Activated naive CD8-positive, alpha-beta T cell treated with anti-CD3 and anti-CD28 coated beads for 36 hours (primary cell): ENCODE results near the gene GUCY2D. TPM values are rescaled to one million over a fixed set of nuclear protein-coding genes. Genes with fewer than 3 reads are reported as not detected.
"Not testable (repeated sequence)": the region's sequence is repeated elsewhere in the genome, so short reads cannot be mapped to it uniquely, and the experiment has no call there.

Experiments
- DNase-seq: peaks from one replicate; pipeline ENCODE4 v3.0.0; 2021
- H3K27ac Mint-ChIP-seq: one replicate; pipeline ENCODE4 v1.8.0; 2022; ENCODE audit warnings: mild to moderate bottlenecking, moderate library complexity, mixed read lengths
- H3K27me3 Mint-ChIP-seq: one replicate; pipeline ENCODE4 v1.8.0; 2022; ENCODE audit warnings: mild to moderate bottlenecking, mixed read lengths
- H3K36me3 Mint-ChIP-seq: one replicate; pipeline ENCODE4 v1.8.0; 2021; ENCODE audit warnings: mild to moderate bottlenecking, mixed read lengths
- H3K4me1 Mint-ChIP-seq: one replicate; pipeline ENCODE4 v1.8.0; 2021; ENCODE audit warnings: mixed read lengths
- H3K4me3 Mint-ChIP-seq: one replicate; pipeline ENCODE4 v1.8.0; 2022; ENCODE audit warnings: mild to moderate bottlenecking, moderate library complexity, mixed read lengths
- H3K9me3 Mint-ChIP-seq: one replicate; pipeline ENCODE4 v1.8.0; 2022; ENCODE audit warnings: mixed read lengths
- total RNA-seq, 2 experiments: library from RNA; stranded (reverse); gene quantifications; one replicate each; pipeline ENCODE4 v1.2.3, GENCODE V29; 2021

Gene GUCY2D
- not detected for total RNA-seq

- Mint-ChIP-seq H3K4me1 (peaks cover 5% of the 10 kb centered on the region), H3K9me3 (no peaks in the 10 kb centered on the region), H3K27me3 (peaks cover 58% of the 10 kb centered on the region), H3K4me3 (no peak within 1 kb of the TSS), H3K36me3 (no peaks in the 10 kb centered on the region), H3K27ac (no peak within 1 kb of the TSS)
- no peak for DNase-seq
Observed at GRCh38 chr17:8001976-8002720, at the start of gene GUCY2D. TSS of gene GUCY2D (plus strand) at chr17:8002615. CDS start at chr17:8003048, 433 bp downstream.

GRCh38 chr17:7953266-7953665, 49.1 kb upstream of the GUCY2D start:
- not testable (repeated sequence) for H3K27ac Mint-ChIP-seq, DNase-seq, H3K9me3 Mint-ChIP-seq, H3K4me1 Mint-ChIP-seq, H3K27me3 Mint-ChIP-seq, H3K4me3 Mint-ChIP-seq
- peaks cover 21% of the 10 kb centered on the region for H3K36me3 Mint-ChIP-seq

- peaks cover 10% of the 10 kb centered on the region for H3K4me1 Mint-ChIP-seq
- no peak for DNase-seq
- no peaks in the 10 kb centered on the region for H3K36me3 Mint-ChIP-seq
- no peaks in the 10 kb centered on the region for H3K9me3 Mint-ChIP-seq
- no peak overlapping the region for H3K4me3 Mint-ChIP-seq
- H3K27me3 Mint-ChIP-seq, result peaks cover 3% of the 10 kb centered on the region
- no peak overlapping the region for H3K27ac Mint-ChIP-seq
Observed at GRCh38 chr17:7955414-7956227, 46.8 kb upstream of the GUCY2D start.

- no peak for DNase-seq
- H3K4me1 Mint-ChIP-seq, result peaks cover 5% of the 10 kb centered on the region
- H3K36me3 Mint-ChIP-seq, result no peaks in the 10 kb centered on the region
- peaks cover 5% of the 10 kb centered on the region for H3K27me3 Mint-ChIP-seq
- H3K27ac Mint-ChIP-seq, result no peak overlapping the region
- no peak overlapping the region for H3K4me3 Mint-ChIP-seq
- H3K9me3 Mint-ChIP-seq, result no peaks in the 10 kb centered on the region
Observed at GRCh38 chr17:7956228-7956965, 46.0 kb upstream of the GUCY2D start.

- DNase-seq, result no peak
- Mint-ChIP-seq H3K36me3 (no peaks in the 10 kb centered on the region), H3K27me3 (peaks cover 12% of the 10 kb centered on the region), H3K27ac (no peak overlapping the region), H3K4me3 (no peak overlapping the region), H3K9me3 (no peaks in the 10 kb centered on the region), H3K4me1 (no peaks in the 10 kb centered on the region)
Observed at GRCh38 chr17:7959503-7960253, 42.7 kb upstream of the GUCY2D start.

- DNase-seq, result no peak
- Mint-ChIP-seq H3K36me3 (no peaks in the 10 kb centered on the region), H3K9me3 (no peaks in the 10 kb centered on the region), H3K4me1 (no peaks in the 10 kb centered on the region), H3K27me3 (peaks cover 12% of the 10 kb centered on the region), H3K4me3 (no peak overlapping the region), H3K27ac (no peak overlapping the region)
Observed at GRCh38 chr17:7961421-7961820, 41.0 kb upstream of the GUCY2D start.

- Mint-ChIP-seq H3K27me3 (peaks cover 3% of the 10 kb centered on the region), H3K4me1 (no peaks in the 10 kb centered on the region), H3K36me3 (no peaks in the 10 kb centered on the region), H3K27ac (no peak overlapping the region), H3K4me3 (no peak overlapping the region), H3K9me3 (no peaks in the 10 kb centered on the region)
- no peak for DNase-seq
Observed at GRCh38 chr17:7967751-7968150, 34.7 kb upstream of the GUCY2D start.

GRCh38 chr17:7969433-7969832, 33.0 kb upstream of the GUCY2D start:
- H3K36me3 Mint-ChIP-seq, result peaks cover under 1% of the 10 kb centered on the region
- no peak for DNase-seq
- no peaks in the 10 kb centered on the region for H3K27me3 Mint-ChIP-seq
- H3K9me3 Mint-ChIP-seq, result peaks cover 2% of the 10 kb centered on the region
- no peak overlapping the region for H3K27ac Mint-ChIP-seq
- no peaks in the 10 kb centered on the region for H3K4me1 Mint-ChIP-seq
- H3K4me3 Mint-ChIP-seq, result no peak overlapping the region

- DNase-seq, result no peak
- no peak overlapping the region for H3K27ac Mint-ChIP-seq
- H3K4me3 Mint-ChIP-seq, result no peak overlapping the region
- peaks cover 5% of the 10 kb centered on the region for H3K36me3 Mint-ChIP-seq
- H3K9me3 Mint-ChIP-seq, result peaks cover 15% of the 10 kb centered on the region
- H3K27me3 Mint-ChIP-seq, result no peaks in the 10 kb centered on the region
- no peaks in the 10 kb centered on the region for H3K4me1 Mint-ChIP-seq
Observed at GRCh38 chr17:7971651-7972050, 30.8 kb upstream of the GUCY2D start.

GRCh38 chr17:7972131-7972785, 30.2 kb upstream of the GUCY2D start:
- Mint-ChIP-seq H3K27ac (no peak overlapping the region), H3K4me3 (no peak overlapping the region), H3K27me3 (no peaks in the 10 kb centered on the region), H3K9me3 (peaks cover 15% of the 10 kb centered on the region), H3K4me1 (no peaks in the 10 kb centered on the region), H3K36me3 (peaks cover 5% of the 10 kb centered on the region)
- no peak for DNase-seq

GRCh38 chr17:7974638-7975131, 27.7 kb upstream of the GUCY2D start:
- Mint-ChIP-seq H3K36me3 (peaks cover 5% of the 10 kb centered on the region), H3K27ac (no peak overlapping the region), H3K9me3 (peaks cover 15% of the 10 kb centered on the region), H3K4me1 (no peaks in the 10 kb centered on the region), H3K27me3 (peaks cover 3% of the 10 kb centered on the region), H3K4me3 (no peak overlapping the region)
- DNase-seq, result no peak

GRCh38 chr17:7977039-7977438, 25.4 kb upstream of the GUCY2D start:
- H3K27me3 Mint-ChIP-seq, result peaks cover 7% of the 10 kb centered on the region
- no peak overlapping the region for H3K4me3 Mint-ChIP-seq
- peaks cover 5% of the 10 kb centered on the region for H3K36me3 Mint-ChIP-seq
- no peaks in the 10 kb centered on the region for H3K4me1 Mint-ChIP-seq
- DNase-seq, result no peak
- H3K9me3 Mint-ChIP-seq, result peaks cover 15% of the 10 kb centered on the region
- no peak overlapping the region for H3K27ac Mint-ChIP-seq

GRCh38 chr17:7977805-7978204, 24.6 kb upstream of the GUCY2D start:
- Mint-ChIP-seq H3K36me3 (peaks cover 5% of the 10 kb centered on the region), H3K4me1 (no peaks in the 10 kb centered on the region), H3K9me3 (peaks cover 15% of the 10 kb centered on the region), H3K4me3 (no peak overlapping the region), H3K27me3 (peaks cover 7% of the 10 kb centered on the region), H3K27ac (no peak overlapping the region)
- DNase-seq, result no peak

GRCh38 chr17:7982173-7982572, 20.2 kb upstream of the GUCY2D start:
- Mint-ChIP-seq H3K27ac (no peak overlapping the region), H3K27me3 (peaks cover 7% of the 10 kb centered on the region), H3K4me3 (no peak overlapping the region), H3K36me3 (no peaks in the 10 kb centered on the region), H3K4me1 (no peaks in the 10 kb centered on the region), H3K9me3 (no peaks in the 10 kb centered on the region)
- DNase-seq, result no peak
